Measurements from ENCODE around the gene BRWD1.

DNA sequence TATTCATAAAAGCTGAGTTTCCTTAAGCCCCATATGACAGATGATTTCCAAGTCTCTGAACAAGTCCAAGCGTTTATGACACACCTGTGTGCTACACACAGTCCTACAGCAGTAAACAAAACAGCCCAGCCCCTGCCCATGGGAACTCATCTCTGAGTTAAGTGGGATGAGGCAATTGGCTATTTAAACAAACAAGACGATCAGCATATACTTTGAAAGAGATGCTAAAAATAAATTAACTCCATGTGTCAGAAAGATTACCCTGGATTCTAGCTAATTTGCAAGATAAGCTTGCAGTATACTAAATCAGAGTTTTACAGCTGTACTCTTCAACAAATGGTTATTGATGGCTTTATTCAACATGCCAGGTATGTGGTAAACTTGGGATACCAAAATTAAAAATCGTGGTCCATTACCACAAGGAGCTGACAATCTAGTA is 137.1 kb downstream of the BRWD1 start:
- TF ChIP-seq ZNF384 (IDR thresholded peaks at IDR 0.05) (no peak), FOXK2 (IDR thresholded peaks at IDR 0.05) (no peak), ELF4 (IDR thresholded peaks at IDR 0.05) (no peak), L3MBTL2 (conservative IDR thresholded peaks at IDR 0.05) (no peak), SP1 (IDR thresholded peaks at IDR 0.05) (no peak), TARDBP (IDR thresholded peaks at IDR 0.05) (no peak), BHLHE40 (IDR thresholded peaks at IDR 0.05; ENCODE audit: borderline replicate concordance) (no peak), HDGF (IDR thresholded peaks at IDR 0.05; ENCODE audit: borderline replicate concordance) (no peak)

Measured in HEK293T (cell line).